Smooth muscle cell (in vitro differentiated cells): ENCODE results near the gene HMHB1. TPM values are rescaled to one million over a fixed set of nuclear protein-coding genes. Genes with fewer than 3 reads are reported as not detected.

ENCODE experiments used
- DNase-seq: peaks from one replicate; lab custom pipeline; 2025; ENCODE audit not compliant: unreplicated experiment; lab: John Stamatoyannopoulos, UW
- H2AFZ ChIP-seq: fragments of 200-600 bp; sonication (generic); 2 replicates; pipeline ENCODE4 v1.6.0; 2016; ENCODE audit warnings: antibody characterized with exemption, low read depth, mild to moderate bottlenecking
- H3F3A ChIP-seq: fragments of 200-600 bp; sonication (generic); 2 replicates; pipeline ENCODE4 v1.6.0; 2017; ENCODE audit warnings: antibody characterized with exemption, low read depth
- H3K27ac ChIP-seq: fragments of 200-600 bp; sonication (generic); 2 replicates; pipeline ENCODE4 v1.5.1; 2016; ENCODE audit warnings: low read depth, mild to moderate bottlenecking
- H3K27me3 ChIP-seq: fragments of 200-600 bp; sonication (generic); 2 replicates; pipeline ENCODE4 v1.6.1; 2016; ENCODE audit warnings: low read depth, mild to moderate bottlenecking
- H3K36me3 ChIP-seq: fragments of 200-600 bp; sonication (generic); 2 replicates; pipeline ENCODE4 v1.5.1; 2016; ENCODE audit warnings: low read depth
- H3K4me1 ChIP-seq: fragments of 200-600 bp; sonication (generic); 2 replicates; pipeline ENCODE4 v1.5.1; 2016; ENCODE audit warnings: low read depth
- H3K4me2 ChIP-seq: fragments of 200-600 bp; sonication (generic); 2 replicates; pipeline ENCODE4 v1.6.0; 2016; ENCODE audit warnings: mild to moderate bottlenecking
- H3K4me3 ChIP-seq: fragments of 200-600 bp; sonication (generic); 2 replicates; pipeline ENCODE4 v1.5.1; 2016; ENCODE audit warnings: mild to moderate bottlenecking
- H3K79me2 ChIP-seq: fragments of 200-600 bp; sonication (generic); 2 replicates; pipeline ENCODE4 v1.6.0; 2016; ENCODE audit warnings: low read depth, mild to moderate bottlenecking
- H3K9ac ChIP-seq: fragments of 200-600 bp; sonication (generic); 2 replicates; pipeline ENCODE4 v1.6.0; 2016; ENCODE audit warnings: low read depth
- H3K9me3 ChIP-seq: fragments of 200-600 bp; sonication (generic); replicated peaks from 2 replicates; pipeline ENCODE4 v1.5.1; 2016; ENCODE audit warnings: low read depth
- H4K20me1 ChIP-seq: fragments of 200-600 bp; sonication (generic); 2 replicates; pipeline ENCODE4 v1.6.0; 2016; ENCODE audit warnings: low read depth
- CTCF ChIP-seq: fragments of 200-600 bp; sonication (generic); IDR thresholded peaks from 2 replicates; pipeline ENCODE4 v1.5.1; 2017; ENCODE audit warnings: borderline replicate concordance, mild to moderate bottlenecking, antibody characterized with exemption; ENCODE audit not compliant: insufficient read depth, poor library complexity, severe bottlenecking
- WGBS: methylation state at CpG from one replicate; pipeline ENCODE4 v1.1.7; 2016; ENCODE audit warnings: low lambda C conversion rate; 5-methylcytosine and 5-hydroxymethylcytosine counted together
- polyA plus RNA-seq: library from polyadenylated mRNA; unstranded; fragments of >200 nt; fragmentation: Nextera tagmentation; extraction: Ambion mirVana; gene quantifications from 2 replicates; pipeline ENCODE4 v1.2.1, GENCODE V29; 2016
- total RNA-seq: library from RNA; depleted of rRNA; stranded (reverse); fragments of >200 nt; gene quantifications from 2 replicates; pipeline ENCODE4 v1.2.3, GENCODE V29; 2014

The HMHB1 gene
- total RNA-seq, result not detected in 2 replicates
- polyA plus RNA-seq, result not detected in 2 replicates

- Histone ChIP-seq H4K20me1 (no peaks in the 10 kb centered on the region), H2AFZ (no peak within 1 kb of the TSS), H3K27ac (no peak within 1 kb of the TSS), H3K4me2 (no peak within 1 kb of the TSS), H3K9me3 (no peaks in the 10 kb centered on the region), H3F3A (no peaks in the 10 kb centered on the region), H3K79me2 (no peaks in the 10 kb centered on the region), H3K27me3 (no peaks in the 10 kb centered on the region), H3K9ac (no peak within 1 kb of the TSS), H3K4me1 (no peaks in the 10 kb centered on the region), H3K36me3 (no peaks in the 10 kb centered on the region), H3K4me3 (no peak within 1 kb of the TSS)
- TF ChIP-seq CTCF, result no peak
- WGBS, result 93% methylated on average over 16 of the region's 16 CpGs
- no peak for DNase-seq
These were observed at the start of gene HMHB1 for GRCh38 chr5:143812085-143812705. Gene HMHB1 (plus strand): TSS chr5:143812161.

GRCh38 chr5:143762636-143763220, 49.2 kb upstream of the HMHB1 start:
- DNase-seq, result no peak
- no peak overlapping the region for H3K4me3 ChIP-seq
- H3K4me2 ChIP-seq, result no peak overlapping the region
- no peaks in the 10 kb centered on the region for H3K36me3 ChIP-seq
- no peaks in the 10 kb centered on the region for H3K79me2 ChIP-seq
- 96% methylated on average over 5 of the region's 5 CpGs for WGBS
- H3K4me1 ChIP-seq, result no peaks in the 10 kb centered on the region
- no peak overlapping the region for H3K9ac ChIP-seq
- no peak overlapping the region for H2AFZ ChIP-seq
- no peaks in the 10 kb centered on the region for H3K27me3 ChIP-seq
- no peaks in the 10 kb centered on the region for H3K9me3 ChIP-seq
- H4K20me1 ChIP-seq, result no peaks in the 10 kb centered on the region
- no peak for TF ChIP-seq CTCF
- H3F3A ChIP-seq, result no peaks in the 10 kb centered on the region
- no peak overlapping the region for H3K27ac ChIP-seq

GRCh38 chr5:143767162-143767561, 44.8 kb upstream of the HMHB1 start:
- H3K9ac ChIP-seq, result no peak overlapping the region

More at GRCh38 chr5:143767162-143767561, 44.8 kb upstream of the HMHB1 start:
- Histone ChIP-seq H3K27me3 (no peaks in the 10 kb centered on the region), H3K27ac (no peak overlapping the region), H4K20me1 (no peaks in the 10 kb centered on the region), H3K4me3 (no peak overlapping the region), H2AFZ (no peak overlapping the region), H3K4me2 (no peak overlapping the region), H3F3A (no peaks in the 10 kb centered on the region), H3K9me3 (no peaks in the 10 kb centered on the region), H3K79me2 (no peaks in the 10 kb centered on the region), H3K36me3 (no peaks in the 10 kb centered on the region), H3K4me1 (no peaks in the 10 kb centered on the region)
- WGBS, result 98% methylated on average over 3 of the region's 3 CpGs
- DNase-seq, result no peak
- TF ChIP-seq CTCF, result no peak
